Kidney epithelial cell (primary cell): ENCODE data around the gene MYBPHL. TPM values are rescaled to one million over a fixed set of nuclear protein-coding genes. Genes with fewer than 3 reads are reported as not detected.
"Not testable (repeated sequence)": the region's sequence is repeated elsewhere in the genome, so short reads cannot be mapped to it uniquely, and the experiment has no call there.

Source experiments
- DNase-seq: peaks from one replicate; pipeline ENCODE4 v3.0.0-alpha.2; 2010; ENCODE audit warnings: low read depth
- H3K27me3 ChIP-seq: 2 replicates; pipeline ENCODE4 v1.6.0; 2011; ENCODE audit warnings: low read length; ENCODE audit not compliant: control insufficient read depth, insufficient read depth
- H3K36me3 ChIP-seq: 2 replicates; pipeline ENCODE4 v1.5.1; 2011; ENCODE audit warnings: low read length; ENCODE audit not compliant: control insufficient read depth, insufficient read depth
- H3K4me3 ChIP-seq: 2 replicates; pipeline ENCODE4 v1.5.1; 2011; ENCODE audit warnings: low read depth, mild to moderate bottlenecking, control low read depth, low read length
- total RNA-seq: library from RNA; depleted of rRNA; stranded (reverse); fragments of >200 nt; gene quantifications from 2 replicates; pipeline ENCODE4 v1.2.3, GENCODE V29; 2015
- TF ChIP-seq, protein P1 (sequence below): IDR thresholded peaks from 2 replicates; pipeline ENCODE4 v1.5.1; 2011; ENCODE audit warnings: mild to moderate bottlenecking, moderate library complexity, low read length, control low read depth, inconsistent platforms; ENCODE audit not compliant: insufficient read depth, poor library complexity, severe bottlenecking

The MYBPHL gene
- total RNA-seq, 1 donor from 2014 or later, result not detected

DNA sequence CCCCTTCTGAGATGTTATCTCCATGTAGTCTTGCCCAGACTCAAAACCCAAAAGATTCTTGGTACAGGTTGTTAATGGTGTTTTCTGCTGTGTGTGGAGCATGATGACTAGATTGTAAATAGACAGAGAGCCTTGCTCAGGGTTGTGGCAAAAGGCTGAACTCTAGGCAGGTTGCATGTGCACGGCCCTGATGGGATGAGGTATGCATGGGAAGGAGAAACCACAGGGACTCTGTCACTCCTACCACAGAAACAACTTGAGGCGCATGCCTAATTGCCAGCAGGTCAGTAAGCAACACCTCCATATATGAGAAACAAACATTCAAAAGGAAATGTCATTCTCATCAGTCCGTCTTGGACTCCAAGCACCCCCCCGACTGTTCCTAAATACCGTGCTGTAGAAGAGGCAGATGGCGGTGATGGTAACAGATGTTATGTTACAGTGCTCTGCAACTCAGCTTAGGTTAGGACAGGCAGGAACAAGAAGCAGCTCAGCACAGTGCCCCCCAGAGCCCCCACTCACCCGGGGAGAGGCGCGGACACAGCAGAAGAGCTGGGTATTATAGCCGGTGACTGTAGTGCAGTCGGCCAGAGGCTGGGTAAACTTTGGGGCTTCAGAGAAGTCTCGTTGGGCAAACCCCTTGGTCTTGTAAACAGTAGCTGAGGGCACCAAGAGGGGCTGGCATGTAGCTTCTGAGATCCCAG is 10.9 kb downstream of the MYBPHL start:
- no peak for DNase-seq
- TF ChIP-seq, protein P1, sequence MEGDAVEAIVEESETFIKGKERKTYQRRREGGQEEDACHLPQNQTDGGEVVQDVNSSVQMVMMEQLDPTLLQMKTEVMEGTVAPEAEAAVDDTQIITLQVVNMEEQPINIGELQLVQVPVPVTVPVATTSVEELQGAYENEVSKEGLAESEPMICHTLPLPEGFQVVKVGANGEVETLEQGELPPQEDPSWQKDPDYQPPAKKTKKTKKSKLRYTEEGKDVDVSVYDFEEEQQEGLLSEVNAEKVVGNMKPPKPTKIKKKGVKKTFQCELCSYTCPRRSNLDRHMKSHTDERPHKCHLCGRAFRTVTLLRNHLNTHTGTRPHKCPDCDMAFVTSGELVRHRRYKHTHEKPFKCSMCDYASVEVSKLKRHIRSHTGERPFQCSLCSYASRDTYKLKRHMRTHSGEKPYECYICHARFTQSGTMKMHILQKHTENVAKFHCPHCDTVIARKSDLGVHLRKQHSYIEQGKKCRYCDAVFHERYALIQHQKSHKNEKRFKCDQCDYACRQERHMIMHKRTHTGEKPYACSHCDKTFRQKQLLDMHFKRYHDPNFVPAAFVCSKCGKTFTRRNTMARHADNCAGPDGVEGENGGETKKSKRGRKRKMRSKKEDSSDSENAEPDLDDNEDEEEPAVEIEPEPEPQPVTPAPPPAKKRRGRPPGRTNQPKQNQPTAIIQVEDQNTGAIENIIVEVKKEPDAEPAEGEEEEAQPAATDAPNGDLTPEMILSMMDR, result no peak
- Histone ChIP-seq H3K4me3 (no peak overlapping the region), H3K27me3 (no peaks in the 10 kb centered on the region), H3K36me3 (no peaks in the 10 kb centered on the region)

GRCh38 chr1:109294481-109294880 is 12.3 kb downstream of the MYBPHL start:
- TF ChIP-seq, protein P1, result no peak
- no peaks in the 10 kb centered on the region for H3K27me3 ChIP-seq
- no peak overlapping the region for H3K4me3 ChIP-seq
- DNase-seq, result no peak
- no peaks in the 10 kb centered on the region for H3K36me3 ChIP-seq

DNA sequence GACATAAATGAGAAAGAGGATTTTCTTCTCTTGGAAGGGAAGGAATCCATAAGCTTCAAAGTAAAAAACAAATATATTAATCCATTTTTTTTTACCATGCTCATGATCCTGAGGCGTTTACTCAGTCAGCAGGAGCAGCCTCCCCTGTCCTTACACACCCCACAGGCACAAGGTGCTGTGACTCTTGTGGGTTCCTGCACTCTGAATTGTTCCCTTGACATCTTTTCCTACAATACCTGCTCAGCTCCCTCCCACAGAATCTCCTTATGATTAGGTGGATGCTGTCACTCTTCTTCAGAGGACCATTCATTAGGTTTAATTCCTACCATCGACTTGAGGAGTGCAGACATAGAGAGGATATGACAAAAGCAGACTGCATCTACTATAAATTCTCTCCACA is 13.8 kb downstream of the MYBPHL start:
- DNase-seq, result no peak
- Histone ChIP-seq H3K4me3 (no peak overlapping the region), H3K36me3 (no peaks in the 10 kb centered on the region), H3K27me3 (no peaks in the 10 kb centered on the region)
- TF ChIP-seq, protein P1, result no peak

GRCh38 chr1:109292364-109292763 is 14.4 kb downstream of the MYBPHL start:
- no peaks in the 10 kb centered on the region for H3K27me3 ChIP-seq
- no peak for DNase-seq
- TF ChIP-seq, protein P1, result no peak
- no peaks in the 10 kb centered on the region for H3K36me3 ChIP-seq
- no peak overlapping the region for H3K4me3 ChIP-seq

DNA sequence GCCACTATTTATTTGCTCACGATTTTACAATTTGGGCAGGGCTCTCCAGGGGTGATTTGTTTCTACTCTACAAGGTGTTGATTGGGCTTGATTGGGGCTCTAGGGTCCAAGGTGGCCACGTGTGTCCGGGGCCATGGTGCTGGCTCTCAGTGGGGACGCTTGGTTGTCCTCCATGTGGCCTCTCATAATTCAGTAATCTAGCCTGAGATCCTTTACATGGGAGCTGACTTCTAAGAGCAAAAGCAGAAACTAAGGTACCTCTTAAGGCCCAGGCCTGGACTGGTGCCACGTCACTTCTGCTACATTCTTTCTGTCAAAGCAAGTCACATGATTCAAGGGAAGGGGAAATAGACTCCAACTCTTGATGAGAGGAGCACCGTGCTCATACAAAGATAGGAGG is 15.8 kb downstream of the MYBPHL start:
- Histone ChIP-seq H3K27me3 (no peaks in the 10 kb centered on the region), H3K4me3 (no peak overlapping the region), H3K36me3 (no peaks in the 10 kb centered on the region)
- no peak for DNase-seq
- TF ChIP-seq, protein P1, result no peak

- Histone ChIP-seq H3K4me3 (no peak overlapping the region), H3K27me3 (no peaks in the 10 kb centered on the region), H3K36me3 (no peaks in the 10 kb centered on the region)
- TF ChIP-seq, protein P1, result no peak
- no peak for DNase-seq
Observed at GRCh38 chr1:109290137-109290536, 16.7 kb downstream of the MYBPHL start.

GRCh38 chr1:109286762-109287161 is 20.0 kb downstream of the MYBPHL start:
- not testable (repeated sequence) for DNase-seq, H3K4me3 ChIP-seq

More at GRCh38 chr1:109286762-109287161, 20.0 kb downstream of the MYBPHL start:
- not testable (repeated sequence) for H3K27me3 ChIP-seq, H3K36me3 ChIP-seq
